ELF-1 (cell line): ENCODE data around the gene CHD9.

Source experiments
- DNase-seq: peaks from one replicate; pipeline ENCODE4 v3.0.0-alpha.2; 2016; ENCODE audit warnings: low read depth, low spot score

The CHD9 gene

DNA sequence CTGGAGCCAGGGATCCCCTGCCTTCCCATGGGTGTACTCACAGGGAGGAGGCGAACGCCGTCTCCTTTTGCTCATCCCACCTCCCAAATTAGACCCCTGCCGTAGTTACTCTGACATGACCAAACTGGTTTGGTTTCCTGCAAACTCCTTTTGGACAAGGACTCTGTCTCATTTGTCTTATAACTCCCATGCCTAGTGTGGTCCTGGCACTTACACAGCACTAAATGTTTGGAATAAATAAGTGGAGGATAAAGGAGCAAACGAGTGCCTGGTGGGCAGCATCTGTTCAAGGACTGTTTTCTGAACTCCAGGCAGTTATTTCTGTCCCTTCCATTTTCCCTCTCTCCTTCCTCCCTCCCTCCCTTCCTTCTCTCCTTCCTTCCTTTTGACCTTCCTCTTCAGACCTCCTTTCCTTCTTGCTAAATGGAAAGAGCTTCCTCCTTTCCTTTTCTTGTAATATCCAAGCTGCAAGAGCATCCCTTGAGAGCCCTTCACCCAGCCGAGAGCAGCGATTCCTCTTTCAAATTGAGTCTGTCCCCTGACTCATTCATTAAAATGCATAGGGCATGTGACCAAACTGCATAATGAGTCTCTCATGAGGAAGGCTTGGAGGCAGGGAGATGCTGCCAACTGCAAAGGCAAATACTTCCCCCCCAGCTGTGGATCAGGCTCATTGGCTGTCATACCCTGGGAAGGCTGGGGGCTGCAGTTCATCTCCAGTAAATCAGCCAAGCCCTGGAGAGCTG is 36.8 kb downstream of the CHD9 start:
- peak; percentile 84 for DNase-seq

DNA sequence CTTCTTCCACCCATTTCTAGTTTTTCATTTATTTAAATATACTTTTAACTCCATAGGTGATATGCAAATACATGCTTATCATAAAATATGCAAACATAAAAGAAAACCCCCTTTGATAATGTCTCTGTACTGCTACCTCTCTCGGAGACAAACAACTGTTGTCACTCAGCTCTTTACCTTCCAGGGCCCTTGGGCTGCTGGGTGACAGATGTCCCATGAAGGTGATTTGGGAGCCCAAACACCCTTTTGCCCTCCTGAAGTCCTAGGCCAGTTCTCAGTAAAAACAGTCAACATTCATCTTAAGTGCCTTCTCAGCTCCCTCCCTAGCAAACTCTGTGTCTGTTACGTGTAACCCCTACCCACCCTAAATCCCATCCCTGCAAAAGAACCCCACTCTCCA is 37.5 kb downstream of the CHD9 start:
- DNase-seq = no peak

DNA sequence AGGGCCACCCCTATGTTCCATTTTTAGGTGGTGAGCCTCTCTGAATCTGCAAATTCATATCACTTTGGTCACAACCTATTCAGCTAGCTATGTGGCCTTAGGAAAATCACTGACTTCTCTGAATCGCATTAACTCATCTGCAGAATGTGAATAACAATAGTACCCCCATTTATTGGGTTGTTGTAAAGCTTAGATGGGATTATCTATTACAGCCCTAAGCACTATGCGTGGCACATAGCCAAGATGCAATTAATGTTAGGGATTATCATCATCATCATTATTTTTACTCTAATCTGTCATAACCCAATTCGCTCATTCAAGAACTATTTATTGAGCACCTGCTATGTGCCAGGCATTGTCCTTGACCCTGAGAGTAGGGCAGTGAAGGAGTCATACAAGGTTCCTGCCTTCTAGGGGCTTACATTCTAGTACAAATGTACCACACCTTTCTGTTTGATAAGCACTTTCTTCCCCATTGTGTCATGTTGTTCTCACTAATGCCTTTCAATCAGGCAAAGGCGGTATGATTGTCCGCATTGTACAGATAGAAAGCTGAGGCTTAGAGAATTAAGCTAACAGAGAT is 38.5 kb downstream of the CHD9 start:
- no peak for DNase-seq

DNA sequence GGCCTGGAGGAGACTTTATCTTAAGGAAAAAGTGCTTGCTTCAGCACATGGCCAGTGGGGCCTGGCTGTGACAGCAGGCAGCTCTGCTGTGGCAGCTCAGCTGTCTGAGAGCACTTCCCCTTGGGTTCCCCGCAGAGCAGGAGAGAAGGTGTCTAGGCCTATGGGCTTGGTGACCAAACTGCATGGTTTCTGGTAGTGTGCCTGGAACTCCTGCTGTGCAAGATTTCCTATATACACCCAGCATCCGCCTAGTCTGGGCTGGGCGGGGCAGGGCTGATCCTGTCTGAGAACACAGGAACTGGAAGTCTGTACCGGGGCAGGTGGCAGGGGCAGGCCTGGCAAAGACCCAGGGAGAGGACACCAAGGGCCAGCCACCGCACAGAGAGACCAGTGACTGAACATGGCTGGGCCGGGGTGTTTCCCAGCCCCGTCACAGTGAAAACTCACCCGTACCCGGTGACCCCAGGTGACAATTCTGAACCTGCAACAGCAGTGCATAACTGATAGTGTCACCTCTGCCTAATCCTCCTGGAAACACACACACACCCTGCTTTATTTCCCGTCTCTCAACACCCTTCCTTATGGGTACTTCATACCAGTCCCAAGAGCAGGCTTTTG is 39.3 kb downstream of the CHD9 start:
- DNase-seq = peak; percentile 38

DNA sequence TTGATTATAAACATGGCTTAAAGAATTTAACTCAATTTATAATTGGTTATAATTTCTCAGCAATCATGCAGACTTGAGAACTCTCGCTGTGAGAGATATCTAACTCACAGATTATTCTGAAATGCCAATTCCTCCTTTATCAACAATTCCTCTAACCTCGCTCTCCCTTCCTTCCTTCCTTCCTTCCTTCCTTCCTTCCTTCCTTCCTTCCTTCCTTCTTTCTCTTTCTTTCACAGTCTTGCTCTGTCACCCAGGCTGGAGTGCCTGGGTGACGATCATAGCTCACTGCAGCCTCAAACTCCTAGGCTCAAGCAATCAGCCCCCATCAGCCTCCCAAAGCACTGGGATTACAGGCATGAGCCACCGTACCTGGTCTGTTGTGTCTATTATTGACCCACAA is 42.4 kb downstream of the CHD9 start:
- DNase-seq = no peak

DNA sequence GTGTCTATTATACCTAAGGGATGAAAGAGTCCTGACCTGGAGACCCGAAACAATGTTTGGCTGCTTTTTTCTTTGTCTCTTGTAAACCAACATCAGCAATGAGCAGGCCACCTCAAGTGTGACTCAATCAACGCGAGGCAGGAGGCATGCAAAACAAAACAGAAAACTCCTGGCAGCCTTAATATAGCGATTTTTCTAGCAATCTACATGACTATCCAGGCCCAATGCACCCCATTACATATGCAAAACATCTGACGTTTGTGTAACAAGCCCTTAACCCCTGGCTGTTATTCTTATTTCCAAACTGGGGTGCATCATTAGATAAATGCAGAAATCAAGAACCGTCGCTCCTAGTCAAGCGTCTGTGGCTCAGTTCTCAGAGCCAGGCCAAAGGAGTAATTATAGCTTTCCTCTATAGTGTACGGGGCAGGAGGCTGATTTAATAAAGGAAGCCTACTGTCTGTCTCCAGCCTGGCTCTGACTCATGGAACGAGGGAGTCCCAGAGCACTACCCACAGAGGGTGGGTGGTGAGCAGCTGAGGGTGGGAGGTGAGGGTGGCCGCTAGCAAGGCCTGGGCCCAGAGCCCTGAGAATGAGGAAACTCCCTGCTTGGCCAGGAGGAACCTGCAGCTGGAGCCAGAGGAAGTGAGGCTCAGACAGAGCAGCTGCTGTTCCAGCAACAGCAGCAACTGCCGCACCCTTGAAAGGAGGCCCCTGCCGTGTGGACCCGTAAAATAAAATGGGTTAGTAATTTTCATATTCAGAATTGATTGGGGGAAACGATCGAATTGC is 43.9 kb downstream of the CHD9 start:
- DNase-seq = peak; percentile 79

DNA sequence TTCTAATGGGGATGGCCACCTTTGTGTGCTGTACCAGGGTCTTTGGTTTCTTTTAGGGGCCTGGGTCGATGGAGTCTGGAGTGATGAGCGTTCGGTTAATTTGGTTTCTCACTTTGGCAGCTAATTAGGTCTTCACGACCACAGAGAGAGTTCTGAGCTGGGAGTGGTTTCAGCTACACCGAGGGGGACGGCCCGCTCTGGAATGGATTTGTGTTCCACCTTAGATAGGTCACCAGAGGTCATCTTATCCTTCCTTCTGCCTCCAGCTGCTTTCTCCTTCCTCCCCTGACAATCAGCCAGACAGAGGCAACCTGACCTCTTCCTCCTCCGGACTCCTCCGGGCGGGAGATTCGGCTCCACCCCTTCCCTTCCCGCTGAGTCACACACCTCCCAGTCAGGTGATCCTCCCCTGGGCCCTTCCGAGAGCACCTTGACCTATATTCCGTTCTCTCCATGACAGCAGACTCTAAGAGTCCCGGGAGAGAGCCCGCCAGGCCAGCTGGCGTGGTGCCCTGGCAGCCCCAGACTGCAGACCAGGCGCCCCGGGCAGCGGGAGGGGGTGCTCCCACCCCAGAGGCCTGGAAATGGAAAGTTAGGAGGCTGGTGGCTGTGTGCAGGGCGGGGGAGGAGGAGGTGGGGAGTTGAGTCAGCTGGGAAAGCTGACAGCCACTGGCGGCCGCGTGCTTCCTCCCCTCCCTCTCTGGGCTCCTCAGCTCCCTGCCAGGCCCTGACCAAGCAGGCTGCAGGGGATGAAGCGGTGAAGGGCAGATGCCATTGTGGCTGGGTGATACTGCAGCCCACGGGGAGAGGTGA is 44.7 kb downstream of the CHD9 start:
- DNase-seq = peak; percentile 97

DNA sequence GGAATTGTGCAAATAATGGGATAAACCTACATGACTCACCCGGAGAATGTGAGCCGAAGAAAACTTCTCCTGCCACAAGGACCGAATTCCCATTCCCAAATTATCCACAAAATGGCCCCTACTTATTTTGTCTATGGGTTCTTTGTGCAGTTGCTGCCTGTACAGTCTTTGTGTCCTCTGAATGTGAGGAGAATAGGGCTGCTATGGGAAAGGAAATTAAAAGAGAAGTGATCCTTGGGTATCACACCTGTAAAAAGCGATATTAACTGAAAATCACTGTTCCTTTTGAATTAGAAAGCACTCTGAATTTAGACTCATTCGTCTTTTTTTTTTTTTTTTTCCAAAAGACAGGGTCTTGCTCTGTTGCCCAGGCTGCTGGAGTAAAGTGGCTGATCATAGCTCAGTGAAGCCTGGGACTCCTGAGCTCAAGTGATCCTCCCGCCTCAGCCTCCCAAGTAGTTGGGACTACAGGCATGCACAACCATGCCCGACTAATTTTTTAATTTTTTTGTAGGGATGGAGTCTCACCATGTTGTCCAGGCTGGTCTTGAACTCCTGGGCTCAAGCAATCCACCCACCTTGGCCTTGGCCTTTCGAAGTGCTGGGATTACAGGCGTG is 45.4 kb downstream of the CHD9 start:
- DNase-seq = no peak

DNA sequence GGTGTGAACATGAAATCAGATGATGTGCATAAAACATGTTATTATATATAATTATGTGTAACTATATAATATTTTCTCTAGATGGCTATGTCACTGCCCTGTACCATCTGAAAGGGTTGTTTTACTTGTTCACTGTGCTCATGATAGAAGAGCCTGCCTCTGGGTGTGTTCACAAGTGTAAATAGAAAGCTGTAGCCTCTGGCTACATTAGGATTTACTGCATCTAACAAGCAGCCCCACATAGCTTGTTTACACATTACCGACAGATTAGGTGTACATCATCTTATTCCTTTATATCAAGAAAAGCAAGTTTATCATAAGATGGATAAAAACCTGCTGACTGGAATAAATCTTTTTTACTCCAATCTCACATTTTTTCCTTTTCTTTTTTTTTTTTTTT is 46.1 kb downstream of the CHD9 start:
- no peak for DNase-seq

DNA sequence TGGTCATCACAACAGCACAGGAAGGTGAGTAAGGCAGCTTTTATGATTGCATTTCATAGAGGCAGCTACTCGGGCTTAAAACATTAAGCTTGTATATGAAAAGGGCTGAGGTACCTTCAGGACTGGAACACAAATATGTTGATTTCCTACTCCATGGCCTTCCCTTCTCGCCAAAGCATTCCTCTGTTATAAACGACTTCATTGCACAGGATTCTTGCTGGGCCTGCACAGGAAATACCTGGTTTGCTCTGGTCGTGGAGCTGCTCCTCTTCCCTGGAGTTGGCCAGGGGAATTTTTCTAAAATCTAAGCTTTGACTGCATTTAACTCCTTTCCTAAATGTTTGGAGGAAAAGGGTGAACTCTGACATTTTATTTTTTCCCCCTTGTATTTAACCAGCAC is 49.0 kb downstream of the CHD9 start:
- DNase-seq = no peak

DNA sequence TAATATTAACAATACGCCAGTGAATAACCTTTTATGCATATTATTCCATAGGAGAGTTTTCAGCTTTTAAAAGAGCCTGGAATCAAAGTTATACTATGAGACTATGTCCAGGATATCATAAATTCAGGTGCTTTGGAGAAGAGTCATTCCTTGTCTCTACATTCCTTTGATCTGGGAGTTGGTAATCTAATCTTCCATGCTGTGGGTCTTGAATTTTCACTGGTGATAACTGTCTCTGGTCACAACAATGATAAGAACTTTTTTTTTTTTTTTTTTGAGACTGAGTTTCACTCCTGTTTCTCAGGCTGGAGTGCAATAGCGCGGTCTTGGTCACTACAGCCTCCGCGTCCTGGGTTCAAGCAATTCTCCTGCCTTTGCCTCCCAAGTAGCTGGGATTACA is 50.8 kb downstream of the CHD9 start:
- DNase-seq = no peak

DNA sequence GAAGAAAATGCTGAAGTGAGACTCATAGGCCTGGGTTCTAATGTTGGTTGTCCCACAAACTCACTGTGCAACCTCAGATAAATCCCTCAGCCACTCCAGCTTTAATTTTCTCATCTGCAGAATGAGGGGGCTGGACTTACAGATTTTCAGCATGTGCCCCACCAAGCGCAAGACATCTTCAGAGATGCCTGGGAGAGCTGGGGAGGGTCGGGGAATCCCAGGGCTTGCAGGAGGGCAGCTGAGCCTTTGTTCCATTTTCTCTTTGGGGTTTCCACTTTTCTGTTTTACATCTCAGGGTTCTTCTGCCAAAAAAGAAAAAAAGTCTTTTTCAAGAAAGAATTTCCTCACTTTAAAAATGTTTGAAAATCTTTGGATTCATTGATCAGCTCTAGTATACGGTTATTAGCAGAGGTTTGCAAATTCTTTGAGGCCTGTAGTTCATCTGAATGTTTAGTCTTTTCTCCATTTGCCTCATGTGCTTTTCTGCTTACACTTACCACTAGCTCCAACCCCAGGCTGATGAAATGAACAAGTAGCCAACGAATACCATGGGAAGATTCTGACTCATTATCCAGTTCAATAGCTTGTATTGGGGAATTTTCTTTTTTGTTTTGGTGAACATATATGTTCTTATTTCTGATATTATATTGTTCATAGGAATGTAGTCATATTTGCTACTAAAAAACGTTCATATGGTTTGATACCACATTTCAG is 56.4 kb downstream of the CHD9 start:
- DNase-seq = no peak

DNA sequence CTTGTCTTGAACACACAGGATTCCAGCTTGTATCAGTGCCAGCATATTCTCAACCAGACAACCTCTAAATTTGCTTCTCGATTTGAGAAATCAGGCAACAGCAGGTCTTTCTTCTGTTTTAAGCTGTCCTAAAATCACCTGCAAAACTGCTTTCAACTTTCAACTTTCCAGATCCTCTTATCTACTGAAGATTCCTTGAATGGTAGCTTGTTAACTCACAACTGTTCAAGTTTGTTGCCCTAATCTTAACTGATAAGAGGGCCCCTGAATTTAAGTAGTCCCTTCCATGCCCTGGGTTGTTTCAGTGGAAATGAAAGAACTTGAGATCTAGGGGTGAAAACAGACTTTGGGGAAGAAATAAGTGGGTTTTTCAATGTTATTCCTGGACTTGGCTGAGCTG is 57.2 kb downstream of the CHD9 start:
- no peak for DNase-seq

DNA sequence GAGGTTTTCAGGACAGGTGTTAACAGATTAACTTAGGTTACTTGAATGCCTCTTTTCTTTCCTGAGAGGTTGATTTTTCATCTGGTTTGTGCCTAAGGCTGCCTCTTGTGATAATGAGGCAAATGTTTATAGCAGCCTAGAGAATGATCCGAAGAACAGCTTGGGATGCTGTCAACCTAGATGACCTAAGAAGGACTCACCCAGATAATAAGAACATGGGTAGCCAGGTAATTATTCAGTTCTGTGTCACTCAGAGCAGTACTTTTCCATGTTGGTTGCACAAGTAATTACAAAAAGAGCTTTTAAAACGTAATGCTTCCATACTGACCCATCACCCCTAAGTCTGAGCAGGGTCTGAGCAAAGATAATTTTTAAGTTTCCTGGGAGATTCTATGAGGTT is 60.3 kb downstream of the CHD9 start:
- DNase-seq = no peak

DNA sequence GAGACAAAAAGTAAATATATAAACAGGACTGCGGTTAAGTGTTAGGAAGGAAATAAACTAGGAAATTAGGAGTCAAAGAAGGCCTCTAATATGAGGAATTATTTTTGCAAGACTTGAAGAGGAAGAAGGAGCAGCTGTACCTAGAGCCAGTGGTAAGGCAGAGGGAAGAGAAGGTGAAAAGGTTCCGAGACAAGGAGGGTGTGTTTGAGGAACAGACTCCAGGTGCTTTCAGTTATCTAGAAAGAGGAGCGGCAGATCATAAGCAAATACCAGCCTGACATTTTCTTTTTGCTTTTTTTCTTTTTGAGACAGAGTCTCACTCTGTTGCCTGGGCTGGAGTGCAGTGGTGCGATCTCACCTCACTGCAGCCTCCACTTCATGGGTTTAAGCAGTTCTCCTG is 61.0 kb downstream of the CHD9 start:
- no peak for DNase-seq

DNA sequence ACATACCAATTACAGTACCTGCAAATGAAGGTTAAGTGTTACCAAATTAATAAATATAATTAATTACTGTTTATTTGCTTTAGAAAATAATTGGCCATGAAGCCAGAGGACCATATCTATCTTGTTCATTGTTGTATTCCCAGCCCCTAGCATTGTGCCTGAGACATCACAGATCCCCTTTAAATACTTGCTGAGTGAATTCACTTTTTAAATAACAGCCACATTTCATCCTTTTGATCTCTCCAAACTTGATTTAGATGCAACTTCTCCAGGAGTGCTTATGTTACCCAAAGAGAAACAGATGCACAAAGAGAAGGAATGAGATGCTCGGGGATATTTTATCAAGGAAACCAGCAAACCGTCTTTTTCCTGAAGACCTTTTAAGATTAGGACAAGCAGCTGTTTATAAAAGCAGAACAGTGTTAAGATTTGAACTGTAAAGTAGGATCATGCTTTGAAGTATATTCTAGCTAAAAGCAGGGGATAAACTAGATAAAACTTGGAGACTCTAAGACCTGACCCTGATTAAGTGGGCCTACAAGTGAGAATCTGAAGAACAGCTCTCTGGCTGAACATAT is 66.3 kb downstream of the CHD9 start:
- no peak for DNase-seq

DNA sequence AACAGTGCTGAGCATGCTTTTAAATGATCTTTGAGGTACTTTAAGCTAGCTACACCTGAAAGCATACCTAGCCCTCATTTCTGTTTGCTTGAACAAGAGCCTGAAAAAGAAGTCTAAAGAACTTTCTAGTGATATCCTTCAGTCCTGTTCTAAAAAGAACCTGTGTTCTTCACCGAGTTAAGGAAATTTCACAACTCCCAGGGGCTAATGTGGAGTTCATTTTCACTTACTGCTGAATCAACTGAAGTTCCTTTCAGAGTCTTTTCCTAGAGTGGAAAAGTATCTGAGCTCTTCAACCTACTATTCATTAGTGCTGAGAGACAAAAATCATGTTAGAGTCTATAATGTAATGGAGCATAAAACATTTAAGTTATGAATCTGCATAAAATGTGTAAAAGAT is 66.9 kb downstream of the CHD9 start:
- DNase-seq = no peak

DNA sequence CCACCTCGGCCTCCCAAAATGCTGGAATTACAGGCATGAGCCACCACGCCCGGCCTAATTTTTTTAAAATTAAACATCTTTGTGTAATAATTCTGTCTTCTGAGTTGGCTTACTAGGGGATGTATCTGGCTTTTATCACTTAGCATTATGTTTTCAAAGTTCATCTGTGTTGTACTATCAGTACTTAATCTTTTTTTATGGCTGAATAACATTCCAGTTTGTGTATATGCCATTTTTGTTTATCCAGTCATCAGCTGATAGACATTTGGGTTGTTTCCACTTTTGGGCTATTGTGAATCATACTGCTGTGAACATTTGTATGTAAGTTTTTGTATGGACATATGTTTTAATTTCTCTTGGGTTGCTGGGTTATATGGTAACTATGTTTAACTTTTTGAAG is 69.0 kb downstream of the CHD9 start:
- no peak for DNase-seq

DNA sequence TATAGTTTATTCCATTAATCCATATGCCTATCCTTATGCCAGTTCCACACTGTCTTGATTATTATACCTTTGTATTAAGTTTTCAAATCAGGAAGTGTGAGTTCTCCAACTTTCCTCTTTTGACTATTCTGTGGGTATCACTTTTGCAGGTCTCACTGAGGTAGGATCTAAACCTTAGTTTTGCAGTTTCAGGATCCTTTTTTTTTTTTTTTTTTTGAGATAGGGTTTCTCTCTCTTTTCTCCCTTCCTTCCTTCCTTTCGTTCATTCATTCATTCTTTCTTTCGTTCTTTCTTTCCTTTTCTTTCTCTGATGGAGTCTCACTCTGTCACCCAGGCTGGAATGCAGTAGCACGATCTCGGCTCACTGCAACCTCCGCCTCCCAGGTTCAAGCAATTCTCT is 71.6 kb downstream of the CHD9 start:
- DNase-seq = no peak
